SK-N-SH (cell line): ENCODE measurements around the gene CETN1. TPM values are rescaled to one million over a fixed set of nuclear protein-coding genes. Genes with fewer than 3 reads are reported as not detected.

Experiments used
- CTCF ChIA-PET: fragments of 300-600, 350-600 bp; formaldehyde crosslinking; extraction: SDS; loops from one replicate; lab custom pipeline; 2021; lab: Yijun Ruan, JAX
- POLR2A ChIA-PET: fragments of 350-600 bp; sonication (Branson Sonifier 250); formaldehyde crosslinking; extraction: SDS; loops from one replicate; lab custom pipeline; 2020; ENCODE audit warnings: antibody characterized with exemption, inconsistent platforms; lab: Yijun Ruan, JAX
- DNase-seq: peaks from one replicate; pipeline ENCODE4 v3.0.0; 2012
- H2AFZ ChIP-seq: fragments of 200-600 bp; sonication (generic); 2 replicates; pipeline ENCODE4 v1.8.1; 2016; ENCODE audit warnings: antibody characterized with exemption, mild to moderate bottlenecking, low read depth
- H3F3A ChIP-seq: fragments of 200-600 bp; sonication (generic); replicated peaks from 2 replicates; pipeline ENCODE3; 2016; ENCODE audit warnings: antibody characterized with exemption, mild to moderate bottlenecking; ENCODE audit not compliant: insufficient read depth
- H3K27ac ChIP-seq, 2 experiments: fragments of 200-500 bp in 1 of 2; fragments of 200-600 bp in 1 of 2; sonication (Bioruptor generic) in 1 of 2; sonication (generic), shearing (Covaris generic) in 1 of 2; 2 replicates each; pipeline versions ENCODE4 v1.5.1 to v1.6.1; 2014 to 2016; ENCODE audit warnings: low read depth in 2 of 2, inconsistent platforms in 1 of 2, low read length in 1 of 2, mild to moderate bottlenecking in 1 of 2, mixed read lengths in 1 of 2
- H3K27me3 ChIP-seq: fragments of 200-600 bp; sonication (generic), shearing (Covaris generic); 2 replicates; pipeline ENCODE4 v1.6.1; 2016; ENCODE audit warnings: mixed run types; ENCODE audit not compliant: insufficient read depth
- H3K36me3 ChIP-seq, 2 experiments: fragments of 200-500 bp in 1 of 2; fragments of 200-600 bp in 1 of 2; sonication (Bioruptor generic) in 1 of 2; sonication (generic) in 1 of 2; replicated peaks in 1 of 2; 2 replicates each; pipeline versions ENCODE3 to v1.5.1; 2014 to 2016; ENCODE audit warnings: low read length in 1 of 2, mild to moderate bottlenecking in 1 of 2; ENCODE audit not compliant: insufficient read depth in 2 of 2, control insufficient read depth in 1 of 2
- H3K4me1 ChIP-seq, 2 experiments: fragments of 200-500 bp in 1 of 2; fragments of 200-600 bp in 1 of 2; sonication (Bioruptor generic) in 1 of 2; sonication (generic), shearing (Covaris generic) in 1 of 2; 2 replicates each; pipeline versions ENCODE4 v1.5.1 to v1.6.1; 2014 to 2016; ENCODE audit warnings: low read depth in 1 of 2, low read length in 1 of 2, mixed run types in 1 of 2; ENCODE audit not compliant: insufficient read depth in 2 of 2, control insufficient read depth in 1 of 2
- H3K4me2 ChIP-seq: fragments of 200-600 bp; sonication (generic), shearing (Covaris generic); 2 replicates; pipeline ENCODE4 v1.6.1; 2017; ENCODE audit warnings: mixed run types
- H3K4me3 ChIP-seq, 2 experiments: fragments of 200-500 bp in 1 of 2; fragments of 200-600 bp in 1 of 2; sonication (Bioruptor generic) in 1 of 2; sonication (generic), shearing (Covaris generic) in 1 of 2; 2 replicates each; pipeline versions ENCODE4 v1.5.1 to v1.8.1; 2014 to 2016; ENCODE audit warnings: low read depth in 2 of 2, inconsistent platforms in 1 of 2, low read length in 1 of 2, mild to moderate bottlenecking in 1 of 2, mixed read lengths in 1 of 2, moderate library complexity in 1 of 2
- H3K79me2 ChIP-seq: fragments of 200-600 bp; sonication (generic); 2 replicates; pipeline ENCODE4 v1.8.1; 2017; ENCODE audit warnings: mild to moderate bottlenecking; ENCODE audit not compliant: insufficient read depth
- H3K9ac ChIP-seq: fragments of 200-600 bp; sonication (generic); 2 replicates; pipeline ENCODE4 v1.6.1; 2017; ENCODE audit warnings: mixed run types
- H3K9me2 ChIP-seq: fragments of 200-600 bp; sonication (generic); 2 replicates; pipeline ENCODE4 v1.6.1; 2017; ENCODE audit warnings: mixed run types
- H3K9me3 ChIP-seq: fragments of 200-600 bp; sonication (generic); 2 replicates; pipeline ENCODE4 v1.6.1; 2017; ENCODE audit warnings: mixed run types, mild to moderate bottlenecking, moderate library complexity
- H4K20me1 ChIP-seq: fragments of 200-600 bp; sonication (generic); 2 replicates; pipeline ENCODE4 v1.6.1; 2017; ENCODE audit warnings: mild to moderate bottlenecking, mixed run types; ENCODE audit not compliant: insufficient read depth
- EP300 ChIP-seq, 2 experiments: IDR thresholded peaks; 2 replicates each; pipeline versions ENCODE4 v1.4.0 to v1.6.1; 2012; ENCODE audit warnings: borderline replicate concordance in 1 of 2, low read depth in 1 of 2, low read length in 1 of 2
- FOXJ3 ChIP-seq: sonication (generic); formaldehyde crosslinking; IDR thresholded peaks from 2 replicates; pipeline ENCODE4 v1.5.1; 2020; ENCODE audit warnings: mild to moderate bottlenecking, missing genetic modification reagents
- FOXM1 ChIP-seq: IDR thresholded peaks from 2 replicates; pipeline ENCODE4 v1.4.0; 2012; ENCODE audit warnings: low read depth, mild to moderate bottlenecking
- GABPA ChIP-seq: IDR thresholded peaks from 2 replicates; pipeline ENCODE4 v1.4.0; 2012; ENCODE audit warnings: low read depth, mild to moderate bottlenecking
- IRF3 ChIP-seq: fragments of 150-350 bp; IDR thresholded peaks from 2 replicates; pipeline ENCODE4 v1.6.1; 2016; ENCODE audit warnings: mild to moderate bottlenecking, low read depth, low read length
- MEF2A ChIP-seq: IDR thresholded peaks from 2 replicates; pipeline ENCODE4 v1.4.0; 2012; ENCODE audit warnings: low read depth, borderline replicate concordance
- RCOR1 ChIP-seq: fragments of 150-350 bp; IDR thresholded peaks from 2 replicates; pipeline ENCODE4 v1.6.1; 2017; ENCODE audit warnings: antibody characterized with exemption, low read length
- SIN3A ChIP-seq: IDR thresholded peaks from 2 replicates; pipeline ENCODE4 v1.6.1; 2012; ENCODE audit warnings: low read depth, mild to moderate bottlenecking, low read length, moderate library complexity, borderline replicate concordance
- SMC3 ChIP-seq: IDR thresholded peaks from 2 replicates; pipeline ENCODE4 v1.6.1; 2012; ENCODE audit warnings: low read depth, low read length, improper control_type of control experiment
- TCF12 ChIP-seq: IDR thresholded peaks from 2 replicates; pipeline ENCODE4 v1.4.0; 2012
- USF2 ChIP-seq: fragments of 150-350 bp; IDR thresholded peaks from 2 replicates; pipeline ENCODE4 v1.6.1; 2017; ENCODE audit warnings: antibody characterized with exemption, low read length, low read depth, borderline replicate concordance
- WGBS: methylation state at CpG from one replicate; pipeline ENCODE4 v1.1.6; 2017; ENCODE audit warnings: low lambda C conversion rate; 5-methylcytosine and 5-hydroxymethylcytosine counted together
- polyA plus RNA-seq, 3 experiments: library from polyadenylated mRNA; depleted of rRNA; stranded (reverse); fragments of >200 nt; gene quantifications; 2 replicates each; pipeline ENCODE4 v1.2.3, GENCODE V29; 2012

CETN1 gene
- polyA plus RNA-seq, 1 of the 3 experiments (the other 2 are of a cell fraction): not detected

- Histone ChIP-seq H3K36me3 (no peaks in the 10 kb centered on the region), H3K4me2 (no peak overlapping the region), H3K9me3 (no peaks in the 10 kb centered on the region), H3K79me2 (no peaks in the 10 kb centered on the region), H3K4me1 (no peaks in the 10 kb centered on the region), H3K27me3 (peaks cover 21% of the 10 kb centered on the region; the same call in 1 of the 2 replicates), H3F3A (no peaks in the 10 kb centered on the region), H3K27ac (no peak overlapping the region), H3K4me3 (no peak overlapping the region), H2AFZ (no peak overlapping the region), H3K9ac (no peak overlapping the region), H3K9me2 (no peaks in the 10 kb centered on the region), H4K20me1 (no peaks in the 10 kb centered on the region)
- DNase-seq: no peak
- 33% methylated on average over 3 of the region's 3 CpGs for WGBS
- CTCF ChIA-PET: interaction anchor here (1.1 to 1.2 kb wide), 2 partner anchors 11 to 13 kb away, joined by 3 to 4 read pairs; no protein-coding TSS in a partner anchor
- POLR2A ChIA-PET: no interaction called here
- TF ChIP-seq USF2 (no peak), SIN3A (no peak), IRF3 (no peak), FOXJ3 (no peak), SMC3 (no peak), EP300 (IDR thresholded peaks at IDR 0.05; ENCODE audit: borderline replicate concordance in 1 of 2, low read depth in 1 of 2, low read length in 1 of 2) (no peak), FOXM1 (no peak), MEF2A (no peak), TCF12 (no peak), RCOR1 (no peak)
- TF ChIP-seq, all 33 proteins: peak for 0
Observed at GRCh38 chr18:570256-570655, 9.9 kb upstream of the CETN1 start.

DNA sequence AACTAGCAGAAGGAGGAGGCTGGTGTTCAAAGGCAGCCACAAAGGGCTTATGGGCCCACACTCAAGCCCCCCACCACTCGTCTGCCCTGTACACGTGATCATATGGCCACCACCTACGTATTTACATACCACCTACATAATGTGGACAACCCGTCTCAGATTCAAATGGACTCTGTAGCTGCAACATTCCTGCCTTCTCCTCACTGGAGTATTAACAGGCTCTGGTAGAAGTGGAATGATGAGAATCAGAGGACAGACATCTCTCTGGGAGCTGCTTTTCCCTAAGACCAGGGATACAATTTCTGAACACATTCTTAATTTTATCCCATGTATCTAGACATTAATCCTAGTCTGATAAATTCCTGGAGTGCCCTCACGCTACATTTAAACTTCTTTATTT lies 9.5 kb upstream of the CETN1 start:
- Histone ChIP-seq H2AFZ (no peak overlapping the region), H3K9me3 (no peaks in the 10 kb centered on the region)

More for the DNA sequence above, 9.5 kb upstream of the CETN1 start:
- no peak overlapping the region for H3K4me2 ChIP-seq
- no peak overlapping the region for H3K27ac ChIP-seq
- no peaks in the 10 kb centered on the region for H3F3A ChIP-seq
- H4K20me1 ChIP-seq: no peaks in the 10 kb centered on the region
- H3K9ac ChIP-seq: no peak overlapping the region
- WGBS: 28% methylated on average over 5 of the region's 5 CpGs
- H3K79me2 ChIP-seq: no peaks in the 10 kb centered on the region
- DNase-seq: no peak
- H3K27me3 ChIP-seq: peaks cover 21% of the 10 kb centered on the region; the same call in 1 of the 2 replicates
- H3K36me3 ChIP-seq: no peaks in the 10 kb centered on the region
- no peak for TF ChIP-seq GABPA
- CTCF ChIA-PET: interaction anchor here (1.1 to 1.2 kb wide), 2 partner anchors 11 to 13 kb away, joined by 3 to 4 read pairs; no protein-coding TSS in a partner anchor
- POLR2A ChIA-PET: no interaction called here
- H3K4me1 ChIP-seq: no peaks in the 10 kb centered on the region
- H3K4me3 ChIP-seq: no peak overlapping the region
- H3K9me2 ChIP-seq: no peaks in the 10 kb centered on the region
